VCaP (cell line): Measurements from ENCODE around the gene SEC22C.
A peak's percentile ranks its signal among the peaks of the same experiment; 100 is the strongest.

Experiments
- H3K27ac ChIP-seq: fragments of 450-650 bp; 2 replicates; pipeline ENCODE4 v1.5.1; 2017
- CTCF ChIP-seq: fragments of 450-650 bp; conservative IDR thresholded peaks from 2 replicates; pipeline ENCODE4 v1.5.1; 2017; ENCODE audit warnings: mild to moderate bottlenecking, moderate library complexity

The SEC22C gene

GRCh38 chr3:42591811-42592210 is 10.0 kb upstream of the SEC22C start:
- TF ChIP-seq CTCF, result no peak
- H3K27ac ChIP-seq, result peak overlapping the region; percentile 89

- H3K27ac ChIP-seq, result peak overlapping the region; percentile 89
- TF ChIP-seq CTCF, result no peak
Measured at GRCh38 chr3:42590989-42591756, 9.4 kb upstream of the SEC22C start.

GRCh38 chr3:42589382-42590109 is 7.8 kb upstream of the SEC22C start:
- H3K27ac ChIP-seq, result peak overlapping the region; percentile 89
- no peak for TF ChIP-seq CTCF

GRCh38 chr3:42588625-42589024 is 6.9 kb upstream of the SEC22C start:
- no peak for TF ChIP-seq CTCF
- peak overlapping the region; percentile 89 for H3K27ac ChIP-seq

GRCh38 chr3:42582474-42583070 is 805 bp upstream of the SEC22C start:
- H3K27ac ChIP-seq, result peak overlapping the region; percentile 97
- TF ChIP-seq CTCF, result no peak

GRCh38 chr3:42581400-42581708 is 413 bp downstream of the SEC22C start:
- TF ChIP-seq CTCF, result no peak
- H3K27ac ChIP-seq, result peak overlapping the region; percentile 97

- peak overlapping the region; percentile 97 for H3K27ac ChIP-seq
Measured at GRCh38 chr3:42579346-42579745, 2.4 kb downstream of the SEC22C start.
